HL-60/S4 treated with phorbol 12-myristate 13-acetate at 8.2 ng/mL for 4 days and 3 days (cell line): ENCODE data around the gene PRDM16.
"Not testable (repeated sequence)": the region's sequence is repeated elsewhere in the genome, so short reads cannot be mapped to it uniquely, and the experiment has no call there.

ENCODE experiments used
- in situ Hi-C: fragments of 300-500 bp; cut with MboI; formaldehyde crosslinking; loops from 2 replicates; pipeline ENCODE4 v1.15.0; 2022; ENCODE audit warnings: low sequenced_read_pairs

The PRDM16 gene

DNA sequence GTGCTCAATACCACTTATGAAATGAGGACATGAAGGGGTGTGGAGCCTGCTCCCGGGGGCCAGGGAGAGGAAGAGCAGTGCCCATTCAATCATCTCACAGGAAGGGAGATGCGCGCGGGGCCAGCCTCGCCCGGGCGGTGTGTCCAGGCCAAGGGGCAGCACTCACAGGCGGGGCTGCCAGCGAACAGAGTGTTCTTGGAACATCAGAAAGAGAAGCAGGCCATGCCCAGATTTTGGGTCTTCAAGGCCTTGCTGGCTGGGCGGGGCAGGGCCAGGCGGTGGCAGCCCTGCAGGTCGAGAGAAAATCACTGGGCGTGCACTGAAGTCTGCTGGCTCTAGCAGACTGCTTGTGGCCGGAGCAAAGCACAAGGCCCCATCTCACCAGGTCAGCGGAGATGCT is 168.6 kb downstream of the PRDM16 start:
- in situ Hi-C loops: no loop called here

- in situ Hi-C loops: no loop called here
Measured at GRCh38 chr1:3237994-3238702, 169.1 kb downstream of the PRDM16 start.

- in situ Hi-C loops: no loop called here
Measured at GRCh38 chr1:3238703-3239278, 169.8 kb downstream of the PRDM16 start.

DNA sequence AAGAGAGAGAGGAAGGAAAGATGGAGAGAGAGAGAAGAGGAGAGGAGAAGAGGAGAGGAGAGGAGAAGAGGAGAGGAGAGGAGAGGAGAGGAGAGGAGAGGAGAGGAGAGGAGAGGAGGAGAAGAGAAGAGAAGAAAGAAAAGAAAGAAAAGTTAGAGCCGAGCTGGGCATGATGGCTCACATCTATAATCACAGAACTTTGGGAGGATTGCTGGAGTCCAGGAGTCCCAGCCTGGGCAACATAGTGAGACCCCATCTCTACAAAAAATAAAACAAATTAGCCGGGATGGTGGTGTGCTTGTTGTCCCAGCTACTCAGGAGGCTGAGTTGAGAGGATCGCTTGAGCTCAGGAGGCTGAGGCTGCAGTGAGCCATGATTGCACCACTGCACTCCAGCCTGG is 171.0 kb downstream of the PRDM16 start:
- in situ Hi-C loops: not testable (repeated sequence)

GRCh38 chr1:3240524-3241235 is 171.7 kb downstream of the PRDM16 start:
- in situ Hi-C loops: no loop called here

GRCh38 chr1:3241236-3241550 is 172.2 kb downstream of the PRDM16 start:
- in situ Hi-C loops: no loop called here

GRCh38 chr1:3241673-3242407 is 172.8 kb downstream of the PRDM16 start:
- in situ Hi-C loops: no loop called here

DNA sequence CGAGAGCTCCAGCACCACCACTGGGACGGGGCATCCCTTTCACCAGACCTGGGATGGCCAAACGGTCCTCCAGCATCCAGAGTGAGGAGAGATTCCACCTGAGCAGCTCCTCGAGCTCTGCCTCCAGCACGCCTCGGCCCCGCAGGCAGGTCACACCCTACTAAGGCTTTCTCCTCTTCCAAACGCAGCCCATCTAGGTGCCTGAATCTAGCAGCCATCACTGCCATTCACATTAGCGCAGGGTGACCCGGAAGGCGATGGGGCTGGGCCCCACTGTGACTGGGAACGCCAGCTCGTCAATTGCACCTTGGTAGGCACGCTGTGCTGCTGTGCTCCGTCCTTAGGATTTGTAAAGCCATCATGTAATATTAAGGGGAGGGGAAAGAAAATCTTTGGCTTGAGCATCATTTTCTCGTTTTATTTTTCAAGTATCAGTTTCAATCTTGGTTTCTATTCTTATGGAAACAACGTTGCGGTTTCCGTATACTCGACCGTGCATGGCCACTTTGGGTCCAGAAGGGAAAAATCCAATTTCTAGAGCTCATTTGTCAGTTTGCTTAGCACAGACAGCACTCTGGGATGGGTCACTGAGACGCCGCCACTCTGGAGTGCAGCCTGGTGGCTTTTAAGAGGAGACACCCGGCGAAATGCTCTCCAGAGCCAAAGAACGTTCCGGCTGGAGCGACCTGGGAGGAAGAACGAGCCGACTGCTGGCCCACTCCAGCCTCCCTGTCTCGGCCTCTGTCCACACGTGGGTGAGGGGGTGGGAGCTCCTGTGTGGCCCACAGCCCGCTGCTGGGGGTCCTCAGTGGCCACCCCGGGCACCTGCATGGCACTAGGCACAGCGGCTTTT is 173.6 kb downstream of the PRDM16 start:
- in situ Hi-C loops: no loop called here

DNA sequence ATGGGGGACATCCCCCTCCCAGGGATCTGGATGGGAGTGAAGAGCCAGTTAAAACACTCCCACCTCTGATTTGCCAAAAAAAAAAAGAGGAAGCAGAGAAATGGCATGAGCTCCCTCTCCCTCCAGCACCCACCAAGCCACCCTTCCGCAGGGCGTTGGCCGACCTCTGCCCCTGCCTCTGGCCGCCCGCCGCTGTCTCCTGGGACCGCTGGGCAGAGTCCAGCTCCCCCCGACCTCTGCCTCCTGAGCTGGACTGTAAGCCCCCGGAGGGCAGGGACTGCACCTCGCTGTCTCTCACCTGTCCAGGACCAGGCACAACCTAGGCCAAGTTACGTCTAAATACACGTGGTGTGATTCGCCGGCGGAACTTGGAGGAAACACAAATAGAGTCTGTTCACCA is 174.3 kb downstream of the PRDM16 start:
- in situ Hi-C loops: no loop called here

DNA sequence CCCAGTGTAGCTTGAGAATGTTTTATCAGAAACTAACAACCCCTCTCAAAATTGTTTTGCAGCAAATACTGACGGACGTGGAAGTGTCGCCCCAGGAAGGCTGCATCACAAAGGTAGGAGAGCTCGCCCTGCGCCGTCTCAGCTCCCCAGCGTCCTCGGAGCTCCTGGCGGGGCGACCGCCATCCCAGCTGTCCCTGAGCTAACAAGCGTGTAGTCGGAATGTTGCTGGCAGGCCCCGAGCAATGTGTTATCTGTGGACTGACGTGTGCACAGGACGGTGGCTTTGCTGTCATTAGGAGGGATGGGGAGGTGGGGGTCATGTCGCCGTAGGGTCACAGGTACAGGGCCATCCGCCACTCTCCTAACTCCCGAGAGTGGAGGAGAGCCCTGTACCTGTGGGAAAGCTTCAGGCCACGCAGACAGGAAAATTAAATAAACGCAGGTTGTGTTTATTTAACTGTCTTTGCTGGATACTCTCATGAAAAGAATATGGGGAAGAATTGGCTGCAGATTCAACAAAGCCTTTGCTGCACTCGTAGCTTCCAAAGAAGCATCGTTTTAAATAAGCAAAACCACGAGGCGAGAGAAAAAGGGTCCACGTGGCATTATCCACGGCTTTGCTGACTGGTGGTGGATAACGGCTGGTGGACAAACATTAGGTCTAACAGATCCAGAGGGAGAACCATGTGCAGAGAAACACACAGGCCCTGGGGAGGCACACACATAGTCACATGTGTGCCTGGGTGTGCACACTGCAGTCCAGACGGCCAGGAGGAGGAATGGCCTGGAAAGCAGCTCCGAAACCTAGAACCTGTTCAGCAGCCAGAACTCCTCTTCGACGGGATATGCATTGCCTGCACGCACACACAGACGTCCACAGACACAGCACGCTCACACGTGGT is 175.3 kb downstream of the PRDM16 start:
- in situ Hi-C loops: no loop called here

DNA sequence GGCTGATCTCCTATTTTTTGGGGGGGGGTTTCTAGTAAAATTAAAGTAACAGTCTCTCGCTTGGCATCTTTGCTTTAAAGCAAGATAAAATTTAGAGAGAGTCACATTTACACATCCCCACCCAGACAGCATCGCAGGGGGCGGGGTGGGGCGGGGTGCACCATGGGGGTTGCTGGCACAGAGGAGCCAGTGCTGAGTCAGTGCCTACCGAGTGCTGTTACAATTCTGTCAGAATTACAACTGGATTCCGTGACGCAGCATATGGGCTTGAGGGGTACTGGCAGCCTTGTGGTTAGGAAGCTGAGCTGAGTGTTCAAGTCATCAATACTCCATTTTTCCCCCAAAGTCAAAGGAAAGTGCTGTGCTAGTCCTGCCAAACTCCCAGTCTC is 175.9 kb downstream of the PRDM16 start:
- in situ Hi-C loops: no loop called here

DNA sequence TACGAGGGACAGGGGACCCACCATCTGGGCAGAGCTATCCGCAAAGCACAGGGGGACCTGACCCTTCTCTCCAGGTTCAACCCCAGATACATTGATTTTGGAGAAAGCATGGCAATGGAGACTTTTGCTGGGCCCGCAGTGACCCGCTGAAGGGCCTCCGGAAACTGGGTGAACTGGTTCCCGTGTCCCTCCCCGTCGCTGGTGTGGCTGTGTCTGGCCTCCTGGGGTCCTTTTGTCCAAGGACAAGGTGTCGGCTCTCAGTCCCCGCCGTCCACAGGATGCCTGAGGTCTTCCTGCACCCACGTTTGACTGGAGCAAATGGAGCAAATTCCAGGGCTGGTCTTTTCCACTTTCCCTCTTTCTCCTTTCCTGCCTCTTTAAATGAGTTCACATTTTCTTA is 176.3 kb downstream of the PRDM16 start:
- in situ Hi-C loops: no loop called here

DNA sequence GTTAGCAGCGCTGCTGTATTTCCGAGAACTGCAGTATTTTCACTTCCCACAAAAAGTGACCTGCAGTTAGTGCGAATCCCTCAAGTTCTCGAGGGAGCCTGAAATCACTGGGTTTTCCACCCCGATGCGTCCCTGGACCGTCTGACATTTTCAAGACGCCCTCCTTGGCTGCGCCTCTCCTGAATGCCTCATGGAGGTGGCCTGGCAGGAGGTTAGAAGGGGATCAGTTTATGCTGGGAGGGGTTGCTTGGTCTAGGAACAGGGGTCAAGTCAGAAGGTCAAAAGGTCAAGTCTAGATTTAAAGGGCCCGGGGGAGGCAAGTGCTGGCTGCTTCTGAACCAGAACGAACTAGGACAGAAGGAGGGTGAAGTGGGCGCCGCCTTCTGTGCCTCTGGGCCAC is 176.8 kb downstream of the PRDM16 start:
- in situ Hi-C loops: no loop called here

GRCh38 chr1:3246251-3246650 is 177.2 kb downstream of the PRDM16 start:
- in situ Hi-C loops: no loop called here

DNA sequence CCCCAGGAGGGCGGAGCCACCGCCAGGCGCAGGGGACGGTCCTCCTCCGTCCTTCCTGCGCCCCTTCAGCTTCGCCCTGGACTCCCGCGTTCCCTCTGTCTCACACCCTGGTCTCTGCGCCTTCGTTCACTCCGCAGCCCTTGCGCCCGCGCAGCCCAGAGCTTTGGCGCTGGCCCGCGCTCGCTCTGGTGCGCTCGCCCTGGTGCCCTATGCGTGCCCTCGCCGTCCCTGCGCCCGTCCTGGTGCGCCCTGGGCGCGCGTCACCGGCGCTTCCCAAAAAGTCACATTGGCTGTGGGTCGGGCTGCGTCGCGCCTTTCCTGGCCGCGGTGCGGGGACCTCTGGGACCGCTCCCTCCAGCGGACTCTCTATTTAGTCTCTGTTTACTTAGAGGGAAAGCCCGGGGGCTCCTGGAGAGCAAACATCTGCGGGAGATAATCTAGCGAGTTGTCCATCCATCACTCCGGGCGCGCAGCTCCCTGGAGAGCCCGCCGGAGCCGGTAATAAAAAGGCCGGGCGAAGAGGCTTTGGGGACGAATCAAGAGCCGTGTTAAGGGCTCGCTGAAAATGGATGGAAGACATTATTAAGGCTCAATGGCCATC is 178.6 kb downstream of the PRDM16 start:
- in situ Hi-C loops: no loop called here

DNA sequence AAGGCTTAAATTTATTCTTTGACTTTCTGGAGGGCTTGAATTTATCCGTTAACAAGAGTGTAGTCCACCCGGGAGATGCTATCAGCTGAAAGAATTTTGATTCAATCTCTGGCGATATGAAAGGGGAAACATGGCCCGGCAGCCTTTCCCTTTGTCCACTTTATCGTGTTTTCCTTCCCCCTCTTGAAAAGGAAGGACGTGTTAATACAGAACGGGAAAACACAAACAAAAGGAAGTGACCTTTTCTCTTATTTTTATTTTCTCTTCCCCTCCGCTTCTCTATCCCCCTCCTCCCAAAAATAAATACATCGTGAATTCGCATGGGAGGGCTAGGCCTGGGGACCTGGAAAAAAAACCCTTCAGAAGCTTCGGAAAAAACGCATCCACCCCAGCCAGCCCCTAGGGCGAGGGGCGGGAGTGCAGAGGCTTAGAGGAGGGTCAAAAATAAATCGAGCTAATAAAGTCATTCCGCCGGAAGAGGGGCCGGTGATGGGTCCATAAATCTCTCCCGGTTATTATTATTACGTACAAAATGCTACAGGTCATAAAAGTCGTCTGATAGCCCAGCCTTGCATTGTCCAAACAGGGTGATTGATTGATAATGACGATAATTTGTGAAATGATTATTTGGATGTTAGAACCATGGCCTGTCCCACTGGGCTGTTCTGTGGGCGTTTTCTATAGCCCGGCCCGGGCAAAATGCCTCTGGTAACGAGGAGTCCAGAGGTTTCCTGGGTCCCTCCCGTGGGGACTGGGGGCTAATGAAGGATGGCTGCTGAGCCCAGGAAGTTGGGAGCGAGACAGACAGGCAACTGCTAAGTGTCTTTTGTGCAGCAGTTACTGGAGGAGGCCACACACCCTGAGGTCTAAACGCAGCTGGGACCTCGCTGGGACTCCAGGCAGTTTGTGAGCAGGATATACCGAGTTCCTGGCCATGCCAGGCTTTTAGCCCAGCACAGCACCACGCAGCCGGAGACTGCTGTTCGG is 179.4 kb downstream of the PRDM16 start:
- in situ Hi-C loops: no loop called here

- in situ Hi-C loops: no loop called here
Measured at GRCh38 chr1:3249231-3249630, 180.2 kb downstream of the PRDM16 start.
